ENCODE results near the gene FBXL5. TPM values are rescaled to one million over a fixed set of nuclear protein-coding genes. Genes with fewer than 3 reads are reported as not detected.

Gene FBXL5
- total RNA-seq, 4 donors from 2014 or later, result 58.7 to 104 (median 99.4) TPM

DNA sequence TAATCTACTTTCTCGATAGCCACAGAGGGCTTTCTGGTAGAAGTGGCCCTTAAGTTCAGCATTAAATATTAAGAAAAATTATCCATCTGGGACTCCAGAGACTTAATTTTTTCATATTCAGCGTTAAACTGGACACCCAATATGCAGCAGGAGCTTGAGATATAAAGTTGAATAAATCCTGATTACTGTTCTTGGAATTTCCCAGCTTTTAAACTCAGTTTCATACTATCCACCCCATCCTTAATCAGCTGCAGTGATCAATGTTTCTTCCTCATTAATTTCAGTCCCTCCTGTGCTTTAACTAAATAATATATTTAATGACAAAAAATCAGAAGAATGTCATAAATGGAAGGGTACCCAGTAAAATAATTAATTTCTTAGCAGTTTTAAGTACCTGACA, 3.6 kb upstream of the FBXL5 start:
- H3K27ac ChIP-seq, result no peak overlapping the region
- H3K9me3 ChIP-seq, result no peaks in the 10 kb centered on the region
- H3K4me1 ChIP-seq, result peaks cover 0 to 8% (median 2%) of the 10 kb centered on the region in 4 donors
- TF ChIP-seq, protein P1, sequence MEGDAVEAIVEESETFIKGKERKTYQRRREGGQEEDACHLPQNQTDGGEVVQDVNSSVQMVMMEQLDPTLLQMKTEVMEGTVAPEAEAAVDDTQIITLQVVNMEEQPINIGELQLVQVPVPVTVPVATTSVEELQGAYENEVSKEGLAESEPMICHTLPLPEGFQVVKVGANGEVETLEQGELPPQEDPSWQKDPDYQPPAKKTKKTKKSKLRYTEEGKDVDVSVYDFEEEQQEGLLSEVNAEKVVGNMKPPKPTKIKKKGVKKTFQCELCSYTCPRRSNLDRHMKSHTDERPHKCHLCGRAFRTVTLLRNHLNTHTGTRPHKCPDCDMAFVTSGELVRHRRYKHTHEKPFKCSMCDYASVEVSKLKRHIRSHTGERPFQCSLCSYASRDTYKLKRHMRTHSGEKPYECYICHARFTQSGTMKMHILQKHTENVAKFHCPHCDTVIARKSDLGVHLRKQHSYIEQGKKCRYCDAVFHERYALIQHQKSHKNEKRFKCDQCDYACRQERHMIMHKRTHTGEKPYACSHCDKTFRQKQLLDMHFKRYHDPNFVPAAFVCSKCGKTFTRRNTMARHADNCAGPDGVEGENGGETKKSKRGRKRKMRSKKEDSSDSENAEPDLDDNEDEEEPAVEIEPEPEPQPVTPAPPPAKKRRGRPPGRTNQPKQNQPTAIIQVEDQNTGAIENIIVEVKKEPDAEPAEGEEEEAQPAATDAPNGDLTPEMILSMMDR (IDR thresholded peaks at IDR 0.05), result no peak
- TF ChIP-seq POLR2A (IDR thresholded peaks at IDR 0.05), result no peak
- no peak overlapping the region for H3K4me3 ChIP-seq
- no peaks in the 10 kb centered on the region for H3K27me3 ChIP-seq
- DNase-seq, result no peak
- no peaks in the 10 kb centered on the region for H3K36me3 ChIP-seq

DNA sequence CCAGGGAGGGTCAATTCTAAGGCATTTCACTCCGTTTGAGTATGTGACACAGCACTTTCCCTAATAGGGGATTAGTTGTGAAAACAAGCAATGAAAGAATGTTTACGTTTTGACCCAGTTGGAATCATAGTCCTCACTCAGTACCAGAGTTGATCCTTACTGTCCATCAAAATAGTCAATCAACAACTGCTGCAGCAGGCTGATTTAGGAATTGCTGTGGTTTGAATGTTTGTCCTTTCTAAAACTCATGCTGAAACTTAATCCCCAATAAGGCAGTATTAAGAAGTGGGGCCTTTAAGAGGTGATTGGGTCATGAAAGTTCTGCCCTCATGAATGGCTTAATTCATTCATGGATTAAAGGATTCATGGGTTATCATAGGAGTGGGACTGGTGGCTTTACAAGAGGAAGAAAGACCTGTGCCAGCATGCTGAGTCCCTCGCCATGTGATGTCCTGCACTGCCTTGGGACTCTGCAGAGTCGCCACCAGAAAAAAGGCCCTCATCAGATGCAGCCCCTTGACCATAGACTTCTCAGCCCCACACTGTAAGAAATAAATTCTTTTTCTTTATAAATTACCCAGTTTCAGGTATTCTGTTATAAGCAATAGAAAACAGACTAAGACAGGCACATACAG, 3.1 kb upstream of the FBXL5 start:
- Histone ChIP-seq H3K4me3 (no peak overlapping the region), H3K36me3 (no peaks in the 10 kb centered on the region), H3K27me3 (no peaks in the 10 kb centered on the region), H3K9me3 (no peaks in the 10 kb centered on the region), H3K27ac (no peak overlapping the region), H3K4me1 (peaks cover 0 to 8% (median 4%) of the 10 kb centered on the region in 4 donors)
- TF ChIP-seq, protein P1 (IDR thresholded peaks at IDR 0.05), result no peak
- no peak for TF ChIP-seq POLR2A (IDR thresholded peaks at IDR 0.05)
- no peak for DNase-seq

DNA sequence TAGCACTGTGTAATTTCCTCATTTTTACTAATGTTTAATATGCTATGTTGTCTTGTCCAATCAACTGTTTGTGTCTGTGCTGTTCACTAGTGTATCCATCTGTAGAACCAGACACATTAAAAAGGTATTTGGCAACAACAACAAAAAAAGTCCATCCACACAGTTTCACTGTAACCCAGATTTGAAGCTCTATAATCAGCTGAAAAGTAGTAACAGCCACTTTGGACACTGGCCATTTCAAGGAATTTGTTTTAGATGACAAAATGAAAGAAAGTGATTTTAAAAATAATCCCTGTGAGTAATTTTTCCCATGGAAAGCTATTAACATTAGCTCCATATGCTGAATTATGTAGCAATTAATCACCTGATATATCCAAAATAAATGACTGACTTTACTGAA, 2.2 kb upstream of the FBXL5 start:
- Histone ChIP-seq H3K4me1 (peaks cover 0 to 17% (median 9%) of the 10 kb centered on the region in 4 donors), H3K27ac (no peak overlapping the region), H3K36me3 (no peaks in the 10 kb centered on the region), H3K4me3 (no peak overlapping the region), H3K9me3 (no peaks in the 10 kb centered on the region), H3K27me3 (no peaks in the 10 kb centered on the region)
- no peak for TF ChIP-seq POLR2A (IDR thresholded peaks at IDR 0.05)
- TF ChIP-seq, protein P1 (IDR thresholded peaks at IDR 0.05), result no peak
- no peak for DNase-seq

DNA sequence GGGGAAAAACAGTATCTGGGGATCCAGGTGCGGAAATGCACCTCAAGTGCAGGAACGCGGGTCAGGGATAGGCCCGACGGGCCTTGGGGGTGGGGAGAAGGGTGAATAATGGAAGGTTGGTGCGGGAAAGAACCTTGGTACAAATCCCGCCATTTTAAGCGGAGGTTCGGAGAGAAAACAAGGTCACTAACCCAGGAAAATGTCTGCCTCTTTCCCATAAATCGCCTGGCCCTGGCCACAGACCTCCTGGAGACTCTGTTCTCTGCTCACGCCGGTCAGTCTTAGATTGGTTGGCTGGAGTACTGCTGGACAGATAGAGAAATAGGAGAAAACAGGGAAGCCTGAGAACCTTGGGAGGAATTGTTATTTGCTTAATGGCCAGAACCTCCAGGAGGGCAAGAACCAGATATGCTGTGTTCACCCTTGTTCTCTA, 897 bp upstream of the FBXL5 start:
- DNase-seq, result no peak
- no peaks in the 10 kb centered on the region for H3K9me3 ChIP-seq
- H3K27me3 ChIP-seq, result no peaks in the 10 kb centered on the region
- no peaks in the 10 kb centered on the region for H3K36me3 ChIP-seq
- TF ChIP-seq, protein P1 (IDR thresholded peaks at IDR 0.05), result no peak
- TF ChIP-seq POLR2A (IDR thresholded peaks at IDR 0.05), result no peak
- H3K27ac ChIP-seq, result peak overlapping the region; percentile 91 to 99 (median 97)
- peak overlapping the region; percentile 80 to 97 (median 91) for H3K4me3 ChIP-seq
- H3K4me1 ChIP-seq, result peaks cover 4 to 30% (median 13%) of the 10 kb centered on the region in 4 donors

DNA sequence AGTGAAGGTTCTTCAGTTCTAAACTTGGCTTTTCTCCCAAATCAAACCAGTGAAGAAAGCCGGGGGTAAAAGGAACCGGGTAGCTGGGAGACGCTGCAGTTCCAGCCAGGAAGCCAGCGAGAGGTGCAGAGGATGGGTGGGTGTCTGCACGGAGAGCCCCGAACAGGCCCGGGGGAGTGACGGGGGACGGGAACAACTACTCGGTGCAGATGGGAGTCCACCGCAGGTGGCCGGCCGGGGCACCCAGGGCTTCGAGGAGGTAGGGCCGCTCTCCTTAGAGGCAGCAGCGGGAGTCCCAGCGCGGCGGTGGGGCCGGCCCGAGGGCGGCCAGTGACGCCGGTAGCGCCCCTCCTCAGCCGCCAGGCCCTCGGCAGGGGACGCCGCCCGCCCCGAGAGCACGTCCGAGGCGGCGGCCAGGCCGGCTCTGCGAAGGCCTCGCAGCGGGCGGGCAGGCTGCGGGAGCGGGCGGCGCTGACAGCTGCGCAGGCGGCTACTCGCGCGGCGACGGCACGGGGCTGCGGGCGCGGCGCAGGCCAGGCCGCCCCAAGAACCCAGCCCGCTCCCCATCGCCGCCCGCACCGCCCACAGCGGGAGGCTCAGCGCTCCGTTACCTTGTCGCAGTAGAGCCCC, 449 bp downstream of the FBXL5 start:
- TF ChIP-seq, protein P1 (IDR thresholded peaks at IDR 0.05), result no peak
- peak in 1 of 2 donors; percentile 8 for TF ChIP-seq POLR2A (IDR thresholded peaks at IDR 0.05)
- DNase-seq, result peak; percentile 58 to 76 (median 74)
- no peaks in the 10 kb centered on the region for H3K27me3 ChIP-seq
- H3K36me3 ChIP-seq, result no peaks in the 10 kb centered on the region
- peak overlapping the region; percentile 91 to 99 (median 97) for H3K27ac ChIP-seq
- H3K4me3 ChIP-seq, result peak overlapping the region; percentile 80 to 97 (median 91)
- H3K9me3 ChIP-seq, result no peaks in the 10 kb centered on the region
- peaks cover 4 to 38% (median 13%) of the 10 kb centered on the region in 4 donors for H3K4me1 ChIP-seq

Measured in Peyer's patch (tissue), 4 donors.